ENCODE data around the gene NFKBIA.
A peak's percentile ranks its signal among the peaks of the same experiment; 100 is the strongest.

DNA sequence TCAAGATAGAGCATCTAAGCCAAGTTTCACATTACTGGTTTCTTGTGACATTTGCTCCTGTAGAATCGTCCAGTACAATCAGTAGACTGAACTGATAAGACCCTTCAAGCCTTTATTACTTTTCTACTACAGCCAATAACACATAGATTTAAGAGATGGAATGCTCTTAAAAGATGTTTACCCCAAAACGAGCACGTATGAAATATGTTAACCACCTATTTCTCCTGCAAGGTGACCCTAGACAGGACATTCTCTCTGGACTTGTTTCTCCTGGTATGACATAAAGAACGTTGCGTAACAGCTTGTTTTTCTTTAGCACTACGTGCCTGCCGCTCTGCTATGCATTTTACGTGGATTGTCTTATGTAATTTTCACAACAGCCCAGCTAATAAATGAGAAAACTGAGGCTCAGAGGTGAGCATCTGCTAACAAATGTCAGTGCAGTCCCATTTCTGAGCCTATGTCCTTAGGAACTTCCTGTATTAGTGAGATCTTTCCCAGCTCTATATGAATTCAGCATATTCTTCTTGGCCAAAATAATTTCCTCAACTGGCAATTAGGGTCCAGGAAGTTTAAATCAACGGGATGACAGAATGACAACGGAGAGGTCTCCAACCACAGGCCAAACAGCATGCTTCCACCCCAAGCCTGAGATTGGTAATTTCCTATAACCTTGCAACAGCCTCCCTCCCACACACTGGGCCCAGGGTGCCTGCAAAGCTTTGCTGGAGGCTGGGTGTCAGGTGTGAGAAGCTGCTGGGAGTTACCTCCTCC lies 3.7 kb downstream of the NFKBIA start:
- TF ChIP-seq POLR2A (IDR thresholded peaks at IDR 0.05) = peak in 1 of 2 donors; percentile 13
- TF ChIP-seq, protein P1, sequence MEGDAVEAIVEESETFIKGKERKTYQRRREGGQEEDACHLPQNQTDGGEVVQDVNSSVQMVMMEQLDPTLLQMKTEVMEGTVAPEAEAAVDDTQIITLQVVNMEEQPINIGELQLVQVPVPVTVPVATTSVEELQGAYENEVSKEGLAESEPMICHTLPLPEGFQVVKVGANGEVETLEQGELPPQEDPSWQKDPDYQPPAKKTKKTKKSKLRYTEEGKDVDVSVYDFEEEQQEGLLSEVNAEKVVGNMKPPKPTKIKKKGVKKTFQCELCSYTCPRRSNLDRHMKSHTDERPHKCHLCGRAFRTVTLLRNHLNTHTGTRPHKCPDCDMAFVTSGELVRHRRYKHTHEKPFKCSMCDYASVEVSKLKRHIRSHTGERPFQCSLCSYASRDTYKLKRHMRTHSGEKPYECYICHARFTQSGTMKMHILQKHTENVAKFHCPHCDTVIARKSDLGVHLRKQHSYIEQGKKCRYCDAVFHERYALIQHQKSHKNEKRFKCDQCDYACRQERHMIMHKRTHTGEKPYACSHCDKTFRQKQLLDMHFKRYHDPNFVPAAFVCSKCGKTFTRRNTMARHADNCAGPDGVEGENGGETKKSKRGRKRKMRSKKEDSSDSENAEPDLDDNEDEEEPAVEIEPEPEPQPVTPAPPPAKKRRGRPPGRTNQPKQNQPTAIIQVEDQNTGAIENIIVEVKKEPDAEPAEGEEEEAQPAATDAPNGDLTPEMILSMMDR (IDR thresholded peaks at IDR 0.05) = no peak

Data from Peyer's patch (tissue), 4 donors.